Activated T-cell treated with anti-CD3 and anti-CD28 coated beads for 48 hours (primary cell): ENCODE results near the gene MSN.
"Not testable (repeated sequence)": the region's sequence is repeated elsewhere in the genome, so short reads cannot be mapped to it uniquely, and the experiment has no call there.

Experiments used
- DNase-seq: peaks from one replicate; pipeline ENCODE4 v3.0.0-alpha.2; 2020; ENCODE audit warnings: low read depth

Gene MSN

DNA sequence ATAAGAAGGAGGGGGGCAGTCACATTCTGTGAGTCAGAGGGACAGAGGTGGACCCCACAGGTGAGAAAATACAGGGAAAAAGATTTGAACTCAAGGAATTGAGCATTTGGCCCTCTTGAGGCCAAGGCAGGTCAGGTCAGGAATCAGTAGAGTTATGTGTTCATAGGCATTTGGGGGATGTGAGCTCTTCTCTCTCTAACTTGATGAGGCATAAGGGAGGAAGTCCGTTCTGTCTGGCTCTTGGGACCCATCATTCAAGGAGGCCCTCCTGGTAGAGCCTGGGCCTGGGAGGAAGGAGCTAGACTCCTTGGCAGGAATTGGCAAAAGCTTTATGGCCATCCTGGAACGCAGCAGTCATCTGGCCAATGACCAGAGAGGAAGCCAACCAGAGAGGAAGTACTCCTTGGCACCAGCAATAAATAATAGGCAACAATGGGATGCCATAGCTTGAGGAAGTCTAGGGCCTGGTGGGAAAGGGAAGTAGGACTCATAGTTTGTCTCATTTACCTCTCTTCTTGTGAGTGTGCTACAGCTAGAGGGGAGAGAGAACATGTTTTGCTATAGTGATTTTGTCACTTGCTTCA lies 53.0 kb downstream of the MSN start:
- no peak for DNase-seq

DNA sequence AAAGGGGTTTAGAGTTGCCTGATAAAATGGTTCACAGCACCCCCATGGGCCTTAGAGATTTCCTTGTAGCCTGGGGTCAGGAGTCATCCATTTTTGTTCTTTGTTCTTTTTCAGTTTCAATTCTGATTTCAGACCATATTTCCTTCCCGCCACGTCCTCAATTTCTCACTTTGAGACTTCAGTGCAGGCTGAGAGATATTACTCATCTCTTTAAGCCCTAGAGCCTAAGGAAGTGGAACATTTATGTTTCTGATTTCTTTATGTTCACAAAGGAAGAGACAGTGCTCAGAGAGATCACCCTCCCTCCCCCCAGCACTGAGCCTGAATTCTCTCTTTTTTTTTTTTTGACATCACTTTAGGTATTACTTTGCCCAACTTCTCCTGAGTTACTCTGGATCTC lies 56.3 kb downstream of the MSN start:
- no peak for DNase-seq

DNA sequence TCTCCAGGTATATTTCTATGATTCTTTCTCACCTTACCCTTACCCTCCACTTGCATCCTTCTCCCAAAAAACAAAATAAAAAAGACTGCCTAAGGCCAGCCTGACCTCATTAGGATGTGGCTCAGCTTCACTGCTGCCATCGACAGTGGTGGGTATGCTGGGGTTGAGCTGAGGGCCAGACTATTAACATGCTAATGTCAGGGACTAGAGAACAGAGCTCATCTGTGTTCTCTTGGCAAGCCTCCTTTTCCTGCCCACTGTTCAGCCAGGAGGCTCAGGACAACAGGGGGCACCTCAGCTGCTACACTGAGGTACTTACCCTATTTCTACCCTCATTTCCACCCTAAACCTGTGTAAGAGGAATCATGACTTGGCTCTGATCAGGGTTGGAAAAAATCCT lies 59.3 kb downstream of the MSN start:
- no peak for DNase-seq

DNA sequence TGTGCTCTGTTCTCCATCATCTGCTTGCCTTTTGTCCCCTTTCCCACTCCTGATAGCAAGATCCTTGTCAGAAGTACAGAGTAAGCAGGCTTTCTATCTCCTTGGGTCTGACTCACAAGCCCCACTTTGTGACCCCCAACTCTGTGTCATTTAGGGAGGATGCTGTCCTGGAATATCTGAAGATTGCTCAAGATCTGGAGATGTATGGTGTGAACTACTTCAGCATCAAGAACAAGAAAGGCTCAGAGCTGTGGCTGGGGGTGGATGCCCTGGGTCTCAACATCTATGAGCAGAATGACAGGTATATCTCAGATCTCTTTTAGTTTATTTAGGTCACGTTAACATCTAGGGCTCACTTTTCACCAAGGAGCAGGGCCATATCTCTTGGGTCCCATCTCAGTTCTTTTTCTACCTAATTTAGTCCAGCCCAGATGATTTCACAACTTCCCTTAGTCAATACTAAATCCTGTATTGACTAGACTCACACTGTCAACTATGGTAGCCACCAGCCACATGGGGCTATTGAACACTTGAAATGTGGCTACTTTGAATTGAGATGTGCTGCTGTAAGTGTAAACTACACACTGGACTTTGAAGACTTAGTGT lies 64.3 kb downstream of the MSN start:
- no peak for DNase-seq

DNA sequence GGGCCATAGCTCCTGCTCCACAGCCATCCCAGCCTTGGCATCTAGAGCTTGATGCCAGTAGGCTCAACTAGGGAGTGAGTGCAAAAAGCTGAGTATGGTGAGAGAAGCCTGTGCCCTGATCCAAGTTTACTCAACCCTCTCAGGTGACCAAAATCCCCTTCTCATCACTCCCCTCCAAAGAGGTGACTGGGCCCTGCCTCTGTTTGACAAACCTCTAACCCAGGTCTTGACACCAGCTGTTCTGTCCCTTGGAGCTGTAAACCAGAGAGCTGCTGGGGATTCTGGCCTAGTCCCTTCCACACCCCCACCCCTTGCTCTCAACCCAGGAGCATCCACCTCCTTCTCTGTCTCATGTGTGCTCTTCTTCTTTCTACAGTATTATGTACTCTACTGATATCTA lies 73.5 kb downstream of the MSN start:
- no peak for DNase-seq

DNA sequence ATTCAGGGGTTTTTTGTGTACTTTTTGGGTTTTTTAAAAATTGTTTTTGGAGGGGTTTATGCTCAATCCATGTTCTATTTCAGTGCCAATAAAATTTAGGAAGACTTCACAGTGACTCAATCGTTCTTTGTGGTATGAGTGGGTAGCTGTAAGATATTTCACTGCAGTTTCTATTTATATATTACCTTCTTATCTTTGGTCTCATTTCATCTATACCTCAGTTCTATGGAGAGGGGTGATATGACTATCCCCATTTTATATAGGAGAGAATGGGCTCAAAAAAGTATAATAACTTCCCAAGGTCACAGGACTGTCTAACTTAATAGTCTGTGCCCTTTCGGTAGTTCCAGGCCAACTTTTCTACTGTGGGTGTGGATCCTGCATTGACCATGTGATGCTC lies 74.4 kb downstream of the MSN start:
- no peak for DNase-seq

DNA sequence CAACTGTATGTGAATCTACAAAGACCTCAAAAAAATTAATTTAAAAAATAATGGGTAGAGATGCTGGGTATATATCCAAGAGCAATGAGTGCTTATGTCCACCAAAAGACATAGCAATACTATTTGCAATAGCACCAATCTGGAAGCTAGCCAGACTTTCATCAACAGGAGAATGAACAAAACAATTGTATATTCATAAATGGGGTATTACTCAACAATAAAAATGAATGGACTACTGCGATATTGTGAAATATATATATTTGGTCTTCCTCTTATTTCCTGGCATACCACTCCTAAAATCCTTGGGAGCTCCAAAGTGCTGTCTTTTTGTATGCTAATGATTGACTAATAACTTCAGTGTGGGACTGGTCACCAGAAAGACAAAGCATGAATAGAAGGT lies 77.5 kb downstream of the MSN start:
- no peak for DNase-seq

DNA sequence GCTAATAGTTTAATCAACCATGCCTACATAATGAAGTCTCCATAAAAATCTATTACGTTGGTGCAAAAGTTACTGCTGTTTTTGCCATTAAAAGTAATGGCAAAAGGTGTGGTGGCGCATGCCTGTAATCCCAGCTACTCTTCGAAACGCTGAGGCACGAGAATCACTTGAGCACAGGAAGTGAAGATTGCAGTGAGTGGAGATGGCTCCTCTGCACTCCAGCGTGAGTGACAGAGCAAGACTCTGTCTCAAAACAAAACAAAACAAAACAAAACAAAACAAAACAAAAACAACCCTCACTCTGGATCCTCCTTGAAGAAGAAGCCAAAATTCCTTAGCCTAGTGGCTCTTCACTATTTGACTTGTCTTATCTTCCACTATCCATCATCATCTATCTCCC lies 78.0 kb downstream of the MSN start:
- no peak for DNase-seq

DNA sequence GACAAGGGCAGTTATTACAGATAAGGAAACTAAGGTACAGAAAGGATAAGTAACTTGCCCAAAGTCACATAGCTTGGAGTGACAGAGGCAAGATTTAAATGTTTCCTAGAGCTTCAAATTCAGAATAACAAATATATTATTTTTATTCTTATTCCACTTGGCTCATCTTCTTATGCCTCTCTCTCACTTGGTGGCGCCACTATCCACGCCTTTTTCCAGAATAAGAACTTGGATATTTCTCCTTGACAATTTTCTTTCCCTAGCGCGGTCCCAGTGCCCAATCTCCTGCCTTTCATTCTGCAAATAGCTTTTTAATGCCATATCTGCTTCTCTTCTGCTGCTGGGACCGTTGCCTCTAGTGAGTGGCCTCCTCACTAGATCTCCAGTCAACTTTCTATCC lies 78.5 kb downstream of the MSN start:
- no peak for DNase-seq

DNA sequence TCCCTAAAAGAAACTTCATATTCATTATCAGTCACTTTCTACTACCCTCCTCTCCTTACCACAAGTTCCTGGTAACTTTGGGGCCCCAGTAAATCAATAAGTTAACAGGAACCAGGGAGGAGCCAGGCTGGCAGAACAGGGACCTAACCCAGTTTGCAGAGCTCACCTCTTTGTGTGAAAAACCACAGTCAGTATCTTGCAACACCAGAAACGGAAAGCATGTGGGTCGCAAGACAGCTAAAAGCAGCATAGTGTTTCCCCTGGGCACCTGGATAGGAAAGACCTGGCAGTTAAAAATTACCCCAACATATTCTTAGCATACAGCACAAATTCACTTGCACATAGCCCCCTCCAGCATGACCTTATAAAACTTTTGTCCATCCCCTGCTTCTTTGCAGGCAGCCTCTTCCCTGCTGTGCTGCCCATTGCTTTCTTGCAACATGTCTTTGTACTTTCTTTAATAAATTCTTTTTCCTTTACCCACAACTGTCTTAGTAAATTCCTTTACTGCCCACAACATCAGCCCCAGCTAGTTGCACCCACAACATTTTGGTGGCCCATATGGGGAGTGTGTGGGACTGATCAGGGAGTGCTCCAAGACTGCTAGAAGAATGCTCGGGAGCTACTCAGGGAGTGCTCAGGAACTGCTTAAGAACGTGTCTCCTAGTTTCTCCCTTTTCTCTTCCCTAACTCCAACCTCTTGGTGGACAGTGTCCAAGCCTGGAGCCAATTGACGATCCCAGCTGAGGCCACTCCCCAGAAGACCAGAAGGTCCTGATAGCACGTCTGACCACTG lies 83.4 kb downstream of the MSN start:
- peak; percentile 14 for DNase-seq

DNA sequence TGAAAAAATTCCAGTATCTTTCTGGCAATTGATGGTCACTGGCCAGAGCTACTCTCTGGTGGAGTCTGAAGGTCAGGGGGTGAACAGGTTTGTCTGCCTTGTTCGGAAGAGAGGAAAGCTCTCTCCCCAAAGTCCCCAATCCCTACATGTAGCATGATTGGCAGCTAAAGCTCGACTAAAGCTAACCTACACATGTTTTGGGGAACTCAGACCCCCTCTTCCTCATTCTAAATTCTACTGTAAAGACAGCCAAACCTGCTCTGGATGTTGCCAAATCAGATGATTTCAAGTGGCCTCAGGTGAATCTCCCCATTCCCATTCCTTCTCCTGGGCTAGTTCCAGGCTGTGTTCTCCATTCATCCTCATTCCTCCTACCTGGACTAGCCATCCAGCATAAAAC lies 84.1 kb downstream of the MSN start:
- no peak for DNase-seq

DNA sequence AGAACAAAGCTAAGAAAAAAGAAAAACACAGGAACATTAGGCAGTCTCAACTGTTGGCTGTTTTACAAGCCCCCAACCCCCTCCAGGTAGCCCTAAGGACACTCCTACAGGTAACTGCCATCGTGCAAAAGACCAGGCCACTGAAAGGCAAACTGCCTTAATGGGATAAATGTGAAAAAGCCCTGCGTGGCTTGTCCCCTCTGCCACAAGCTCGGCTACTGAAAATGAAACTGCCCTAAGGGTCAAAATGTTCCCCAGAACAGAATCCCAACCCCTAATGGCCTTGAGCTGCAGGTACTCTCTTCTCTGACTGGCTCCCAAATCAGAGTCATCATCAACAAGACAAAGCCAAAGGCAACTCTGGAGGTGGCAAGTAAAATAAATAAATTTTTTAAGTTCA lies 84.8 kb downstream of the MSN start:
- DNase-seq, result no peak

DNA sequence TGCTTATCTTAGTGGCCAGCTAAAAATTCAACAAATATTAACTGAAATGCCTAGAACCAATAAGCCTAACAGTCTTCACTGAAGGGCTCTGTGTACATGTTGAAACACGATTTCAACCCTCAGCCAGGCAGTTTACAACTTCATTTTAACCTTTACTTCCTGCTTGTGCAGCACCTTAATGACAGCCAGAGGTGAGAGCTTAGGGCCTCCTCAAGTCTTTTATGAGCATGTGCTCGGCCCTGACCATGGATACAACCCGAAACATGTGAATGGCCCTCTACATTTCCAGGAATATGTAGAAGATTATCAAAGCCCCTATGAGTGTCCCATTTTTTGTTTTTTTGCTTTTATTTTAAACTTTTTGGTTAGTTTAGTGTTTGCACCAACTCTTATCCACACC lies 88.3 kb downstream of the MSN start:
- DNase-seq, result no peak

DNA sequence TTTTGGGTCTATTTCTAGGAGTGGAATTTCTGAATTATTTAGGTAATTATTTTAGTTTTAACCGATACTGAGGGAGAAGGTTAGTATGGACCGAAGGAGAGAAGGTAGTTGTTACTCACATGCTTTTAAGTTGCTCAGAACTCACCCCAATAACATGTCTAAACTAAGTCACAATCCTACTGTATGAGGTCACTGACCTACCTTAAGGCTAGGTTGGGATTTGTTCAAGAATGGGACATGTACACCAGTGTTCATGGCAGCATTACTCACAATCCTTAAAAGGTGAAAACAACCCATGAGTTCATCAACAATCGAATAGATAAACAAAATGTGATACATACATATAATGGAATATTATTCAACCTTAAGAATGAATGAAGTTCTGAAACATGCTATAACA lies 90.5 kb downstream of the MSN start:
- DNase-seq, result no peak

DNA sequence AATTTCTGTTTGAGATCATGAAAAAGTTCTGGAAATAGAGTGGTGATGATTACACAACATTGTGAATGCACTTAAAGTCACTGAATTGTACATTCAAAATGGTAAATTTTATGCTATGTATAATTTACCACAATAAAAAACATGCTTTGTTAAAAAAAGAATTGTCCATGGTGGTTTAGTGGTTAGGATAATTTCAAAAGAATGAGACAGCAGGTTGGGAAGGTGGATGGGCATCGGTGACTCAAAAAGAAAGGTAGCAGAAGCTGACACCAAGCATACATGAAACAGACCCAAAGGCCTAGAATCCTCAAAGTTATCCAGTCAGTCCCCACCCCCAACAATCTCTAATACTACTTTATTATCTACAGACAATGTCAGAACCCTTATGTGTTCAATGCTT lies 91.1 kb downstream of the MSN start:
- no peak for DNase-seq

DNA sequence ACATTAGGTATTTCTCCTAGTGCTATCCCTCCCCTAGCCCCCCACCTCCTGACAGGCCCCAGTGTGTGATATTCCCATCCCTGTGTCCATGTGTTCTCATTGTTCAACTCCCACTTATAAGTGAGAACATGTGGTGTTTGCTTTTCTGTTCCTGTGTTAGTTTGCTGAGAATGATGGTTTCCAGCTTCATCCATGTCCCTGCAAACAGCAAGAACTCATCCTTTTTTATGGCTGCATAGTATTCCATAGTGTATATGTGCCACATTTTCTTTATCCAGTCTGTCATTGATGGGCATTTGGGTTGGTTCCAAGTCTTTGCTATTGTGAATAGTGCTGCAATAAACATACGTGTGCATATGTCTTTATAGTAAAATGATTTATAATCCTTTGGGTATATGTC lies 92.1 kb downstream of the MSN start:
- not testable (repeated sequence) for DNase-seq

DNA sequence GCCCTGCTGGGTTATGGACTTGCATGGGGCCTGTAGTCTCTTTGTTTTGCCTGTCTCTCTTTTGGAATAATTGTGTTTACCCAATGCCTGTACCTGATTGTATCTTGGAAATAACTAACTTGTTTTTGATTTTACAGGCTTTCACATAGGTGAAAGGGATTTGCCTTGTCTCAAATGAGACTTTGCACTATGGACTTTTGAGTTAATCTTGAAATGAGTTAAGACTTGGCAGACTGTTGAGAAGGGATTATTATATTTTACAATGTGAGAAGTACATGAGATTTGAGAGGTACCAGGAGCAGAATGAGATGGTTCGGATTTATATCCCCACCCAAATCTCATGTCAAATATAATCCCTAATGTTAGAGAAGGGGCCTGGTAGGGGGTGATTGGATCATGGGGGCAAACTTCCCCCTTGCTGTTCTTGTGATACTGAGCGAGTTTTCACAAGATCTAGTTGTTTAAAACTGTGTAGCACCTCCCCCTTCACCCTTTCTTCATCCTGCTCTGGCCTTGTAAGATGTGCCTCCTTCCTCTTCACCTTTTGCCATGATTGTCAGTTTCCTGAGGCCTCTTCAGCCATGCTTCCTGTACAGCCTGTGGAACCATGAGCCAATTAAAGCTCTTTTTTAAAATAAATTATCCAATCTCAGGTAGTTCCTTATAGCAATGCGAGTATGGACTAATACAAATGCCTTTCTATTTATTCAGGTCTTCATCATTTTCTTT lies 102.3 kb downstream of the MSN start:
- DNase-seq, result no peak

DNA sequence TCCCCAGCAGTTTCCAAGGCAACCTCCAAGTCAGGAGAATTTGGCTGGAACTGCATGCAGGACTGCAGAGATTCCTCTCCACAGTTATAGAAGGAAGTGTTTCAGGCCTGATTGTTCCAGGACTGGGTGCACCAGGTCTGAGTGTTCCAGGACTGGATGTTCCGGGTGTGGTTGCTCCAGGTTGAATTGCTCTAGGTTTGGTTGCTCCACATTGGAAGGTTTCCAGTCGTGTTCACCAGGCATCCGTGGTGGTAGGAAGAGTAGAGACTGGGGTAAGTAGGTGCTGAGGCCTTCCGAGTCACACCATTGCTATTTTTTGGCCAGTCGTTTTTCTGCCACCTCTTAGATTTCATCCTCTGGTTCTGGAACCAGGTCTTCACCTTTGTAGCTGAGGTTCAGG lies 105.4 kb downstream of the MSN start:
- no peak for DNase-seq

DNA sequence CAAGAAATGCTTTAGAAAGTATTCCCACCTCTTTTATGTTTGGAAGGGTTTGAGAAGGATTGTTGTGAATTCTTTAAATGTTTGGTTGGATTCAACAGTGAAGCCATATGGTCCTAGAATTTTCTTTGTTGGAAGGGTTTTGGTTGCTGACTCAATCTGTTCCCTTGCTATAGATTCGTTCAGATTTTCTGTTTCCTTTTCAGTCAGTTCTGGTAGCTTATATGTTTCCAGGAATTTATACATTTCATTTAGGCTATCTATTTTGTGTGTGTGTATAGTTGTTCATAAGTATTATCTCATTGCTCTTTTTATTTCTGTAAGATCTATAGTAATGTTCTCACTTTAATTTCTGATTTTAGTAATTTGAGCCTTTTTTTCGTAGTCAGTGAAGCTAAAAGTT lies 114.4 kb downstream of the MSN start:
- DNase-seq, result no peak

DNA sequence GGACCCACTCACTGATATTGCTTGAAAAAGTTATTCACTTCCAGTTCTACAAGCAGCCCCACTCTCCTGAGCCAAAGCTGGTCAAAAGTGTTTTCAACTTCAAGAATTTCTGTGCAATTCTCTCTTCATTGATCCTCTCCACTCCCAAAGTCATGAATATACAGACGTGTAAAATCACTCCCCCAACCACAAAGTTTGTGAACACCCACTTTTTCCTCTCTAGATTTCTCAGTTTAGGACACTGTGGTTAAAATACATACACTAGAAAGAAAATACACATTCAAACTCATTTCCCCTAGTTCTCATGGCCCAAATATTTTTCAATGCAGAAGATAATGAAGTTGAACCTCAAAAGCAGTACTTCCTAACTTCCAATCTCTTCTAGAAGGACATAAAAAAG lies 116.3 kb downstream of the MSN start:
- DNase-seq, result no peak
